HG02943 (cell line): ENCODE results near the gene SSBP3.
"Not testable (repeated sequence)": the region's sequence is repeated elsewhere in the genome, so short reads cannot be mapped to it uniquely, and the experiment has no call there.

ENCODE experiments used
- ATAC-seq: cut with Tn5 transposase; IDR thresholded peaks from one replicate; pipeline ENCODE4 v1.9.1; 2021; ENCODE audit warnings: mild to moderate bottlenecking, low read depth, moderate library complexity; ENCODE audit not compliant: unreplicated experiment

The SSBP3 gene

GRCh38 chr1:54356680-54357147 is 49.5 kb downstream of the SSBP3 start:
- ATAC-seq: no peak

- ATAC-seq: no peak
Measured at GRCh38 chr1:54355931-54356679, 50.1 kb downstream of the SSBP3 start.

- no peak for ATAC-seq
Measured at GRCh38 chr1:54354899-54355298, 51.3 kb downstream of the SSBP3 start.

DNA sequence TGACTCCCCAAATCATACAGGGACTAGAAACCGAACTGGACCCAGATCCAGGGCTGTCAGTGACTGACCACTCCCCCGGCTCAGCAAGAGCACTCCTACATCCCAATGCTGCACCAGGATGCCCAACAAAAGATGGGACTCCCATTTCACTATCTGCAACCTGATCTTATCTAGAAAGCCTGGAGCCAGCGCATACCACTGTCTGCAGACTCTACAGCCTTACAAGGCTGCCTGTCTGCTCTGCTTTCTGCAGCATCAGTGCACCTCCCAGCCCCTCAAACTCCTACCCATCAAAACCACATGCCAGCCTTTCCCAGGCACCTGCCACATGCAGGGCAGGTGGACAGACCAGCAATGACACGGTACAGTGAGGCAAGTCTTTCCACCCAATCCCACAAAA is 52.2 kb downstream of the SSBP3 start:
- ATAC-seq: no peak

- no peak for ATAC-seq
Measured at GRCh38 chr1:54352755-54353154, 53.4 kb downstream of the SSBP3 start.

GRCh38 chr1:54350360-54350759 is 55.8 kb downstream of the SSBP3 start:
- ATAC-seq: no peak

DNA sequence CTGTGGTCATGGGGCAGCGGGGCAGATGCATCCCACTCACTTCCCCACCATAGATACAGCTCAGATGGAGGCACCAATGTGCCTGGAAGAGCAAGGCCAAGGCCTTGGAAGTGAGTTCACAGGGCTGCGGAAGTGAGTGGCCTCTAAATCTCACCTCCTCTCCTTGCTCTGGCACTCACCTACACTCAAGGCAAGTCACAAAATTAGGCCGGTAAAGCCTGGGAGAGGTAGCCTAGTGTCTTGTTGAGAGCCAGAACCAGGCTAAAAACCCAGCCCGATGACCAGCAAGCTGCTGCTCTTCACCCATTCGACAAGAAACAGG is 57.5 kb downstream of the SSBP3 start:
- no peak for ATAC-seq

DNA sequence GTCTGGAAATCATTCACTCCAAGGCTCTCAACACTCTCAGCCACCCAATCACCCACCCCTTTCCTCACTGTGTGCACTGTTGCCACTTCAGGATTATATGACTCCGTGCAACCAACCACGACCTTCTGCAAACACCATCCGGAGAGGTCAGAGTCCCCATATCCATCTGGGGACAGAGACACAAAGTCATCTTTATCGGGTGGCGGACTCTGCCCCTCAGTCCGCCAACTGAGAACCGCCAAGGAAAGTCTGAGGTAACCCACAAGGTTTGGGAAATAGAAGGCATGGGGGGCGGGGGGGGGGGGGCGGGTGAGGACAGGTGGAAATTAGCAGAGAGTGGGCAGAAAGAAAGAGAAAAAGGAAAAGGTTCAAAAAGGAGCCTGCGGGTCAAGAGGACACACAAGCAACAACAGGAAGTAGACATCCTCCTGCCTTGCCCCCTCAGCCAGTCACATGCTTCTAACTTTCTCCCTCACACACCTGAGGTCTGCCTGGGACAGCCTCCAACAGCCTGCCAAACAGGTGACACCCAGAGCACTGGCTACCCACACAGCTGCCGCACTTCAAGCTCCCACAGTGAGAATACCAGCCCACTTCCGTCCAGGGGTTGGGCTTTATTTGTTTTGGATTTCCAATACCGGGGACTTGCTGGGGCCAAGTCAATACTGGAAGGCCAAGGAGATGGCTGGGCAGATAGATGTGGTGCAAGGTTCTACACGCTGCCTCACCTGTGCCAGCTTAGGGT is 58.1 kb downstream of the SSBP3 start:
- no peak for ATAC-seq

- no peak for ATAC-seq
Measured at GRCh38 chr1:54347261-54347954, 58.8 kb downstream of the SSBP3 start.

GRCh38 chr1:54345548-54345947 is 60.6 kb downstream of the SSBP3 start:
- not testable (repeated sequence) for ATAC-seq

DNA sequence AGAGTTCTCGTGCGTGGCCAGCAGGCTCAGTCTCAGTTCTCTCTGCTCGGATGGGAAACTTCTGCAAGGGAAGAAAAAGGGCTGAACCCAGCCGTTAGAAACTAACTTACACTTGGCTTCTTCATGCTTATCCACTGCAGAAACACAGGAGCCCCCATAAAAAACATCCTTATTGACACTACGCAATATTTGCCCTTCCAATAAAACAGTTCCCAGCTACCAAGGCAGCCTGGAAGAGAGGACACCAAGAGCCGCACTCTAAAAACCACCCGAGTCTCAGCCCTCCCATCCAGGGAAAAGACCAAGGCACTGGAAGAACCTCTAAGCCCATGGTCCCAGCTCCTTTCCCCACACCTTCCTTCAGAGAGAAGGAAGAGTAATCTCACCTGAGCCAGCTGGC is 61.1 kb downstream of the SSBP3 start:
- ATAC-seq: no peak

DNA sequence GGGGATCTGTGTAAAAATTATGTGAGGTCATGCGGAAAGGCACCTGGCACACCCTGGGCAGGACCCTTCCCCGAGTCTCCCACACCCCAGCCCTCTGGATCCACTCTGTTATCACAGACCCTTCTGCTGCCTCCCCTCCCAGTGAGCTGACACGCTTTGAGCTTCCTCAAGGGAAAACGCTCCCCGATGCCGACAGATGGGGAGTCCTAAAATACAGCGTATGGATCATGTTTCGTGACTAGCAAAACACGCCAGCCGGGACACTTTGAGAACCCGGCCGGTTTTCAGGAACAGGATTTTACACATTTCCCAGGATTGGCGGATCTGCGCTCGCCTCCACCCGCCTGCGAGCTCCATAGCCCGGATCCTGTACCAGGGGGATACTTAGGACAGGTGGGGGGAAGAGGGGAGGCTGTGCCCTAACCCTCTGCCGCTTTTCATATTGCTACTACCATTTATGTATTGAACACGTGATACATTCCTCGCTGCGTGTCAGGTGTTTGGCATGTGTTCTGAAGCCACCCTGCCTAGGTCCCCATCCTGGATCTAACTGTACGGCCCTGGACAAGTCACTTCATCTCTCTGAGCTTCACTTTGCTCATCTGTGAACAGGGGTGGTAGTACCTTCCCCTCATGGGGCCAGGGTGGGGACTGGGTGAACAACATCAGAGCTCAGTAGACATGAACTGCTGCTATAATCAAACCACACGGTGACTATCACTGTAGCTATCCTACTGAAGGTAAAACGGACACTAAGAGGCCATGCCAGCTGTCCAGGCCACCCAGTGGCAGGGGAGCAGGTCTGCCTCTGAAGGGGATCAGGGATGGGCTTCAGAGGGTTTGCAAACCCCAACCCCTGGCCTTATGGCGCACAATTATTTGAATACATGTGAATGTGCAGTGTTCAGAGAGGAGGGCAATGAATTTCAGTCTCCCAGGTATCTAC is 63.2 kb downstream of the SSBP3 start:
- no peak for ATAC-seq

- no peak for ATAC-seq
Measured at GRCh38 chr1:54342288-54342687, 63.9 kb downstream of the SSBP3 start.

DNA sequence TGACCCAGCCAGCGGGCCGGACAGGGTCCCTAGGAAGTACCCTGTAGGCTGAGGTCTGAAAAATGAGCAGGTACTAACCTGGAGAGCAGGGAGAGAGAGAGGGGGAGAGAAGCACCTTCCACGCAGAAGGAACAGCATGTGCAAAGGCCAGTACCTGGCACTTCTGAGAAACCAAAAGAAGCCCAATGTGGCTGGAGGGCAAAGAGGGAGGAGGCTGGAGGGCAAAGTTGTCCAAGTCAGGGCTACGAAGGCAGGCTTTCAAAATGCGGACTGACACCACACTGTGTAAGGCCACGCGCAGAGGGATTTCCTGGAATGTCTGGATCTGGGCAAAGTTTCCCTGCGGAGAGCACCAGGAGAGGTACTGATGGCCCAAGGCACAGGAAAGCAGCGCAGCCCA is 64.4 kb downstream of the SSBP3 start:
- ATAC-seq: no peak

DNA sequence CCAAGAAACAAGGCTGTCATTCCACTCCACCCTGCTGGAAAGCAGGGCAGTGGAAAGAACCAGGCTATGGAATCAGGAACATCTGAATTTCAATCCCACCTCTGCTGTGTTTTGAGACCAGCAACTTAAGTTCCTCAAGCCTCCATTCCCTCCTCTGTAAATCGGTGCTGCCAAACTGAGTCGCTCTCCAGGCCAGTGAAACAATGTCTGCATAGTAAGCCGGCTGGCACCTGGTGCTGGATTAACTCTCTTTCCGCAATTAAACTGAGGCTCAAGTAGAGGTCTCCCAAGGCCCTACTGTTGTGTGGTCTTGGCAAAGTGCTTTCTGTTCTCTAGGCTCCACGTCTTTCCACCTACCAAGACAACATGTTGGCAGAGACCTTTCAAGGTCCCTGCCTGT is 65.3 kb downstream of the SSBP3 start:
- no peak for ATAC-seq

GRCh38 chr1:54340434-54340833 is 65.8 kb downstream of the SSBP3 start:
- no peak for ATAC-seq

DNA sequence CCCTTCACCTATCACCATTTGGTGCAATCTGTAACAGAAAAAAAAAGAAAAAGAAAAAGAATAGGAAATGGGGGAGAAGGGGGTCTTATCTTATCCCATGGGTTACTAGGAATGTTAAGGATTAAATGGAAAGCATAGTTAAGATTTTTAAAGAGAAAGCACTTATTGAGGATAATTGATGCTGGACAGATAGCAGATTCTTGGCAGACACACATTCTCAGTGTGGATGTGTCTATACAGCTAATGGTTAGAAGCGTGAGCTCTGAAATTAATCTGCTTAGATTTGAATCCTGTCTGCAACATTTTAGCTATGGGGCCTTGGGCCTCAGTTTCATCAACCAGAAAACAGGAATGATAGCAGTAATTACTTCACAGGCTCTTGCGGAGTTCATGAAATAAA is 67.1 kb downstream of the SSBP3 start:
- ATAC-seq: no peak

DNA sequence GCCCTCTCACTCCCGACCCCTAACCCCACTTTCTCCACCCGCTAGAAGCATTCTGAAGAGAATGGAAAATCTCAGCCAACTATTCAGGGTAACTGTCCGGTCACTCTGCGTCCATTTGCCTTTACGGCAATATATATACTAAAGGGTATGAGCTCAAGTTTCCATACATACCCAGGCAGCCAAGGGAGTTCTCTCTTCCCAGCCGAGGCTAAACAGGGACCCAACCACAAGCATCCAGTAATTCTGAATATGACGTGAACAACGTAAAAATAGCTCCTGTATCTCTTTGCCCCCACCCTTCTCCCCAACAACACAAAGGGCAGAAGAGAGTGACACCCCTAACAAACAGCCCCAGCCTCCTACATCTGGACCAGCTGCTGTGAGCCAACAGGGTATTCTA is 67.7 kb downstream of the SSBP3 start:
- no peak for ATAC-seq

GRCh38 chr1:54337928-54338327 is 68.3 kb downstream of the SSBP3 start:
- no peak for ATAC-seq

DNA sequence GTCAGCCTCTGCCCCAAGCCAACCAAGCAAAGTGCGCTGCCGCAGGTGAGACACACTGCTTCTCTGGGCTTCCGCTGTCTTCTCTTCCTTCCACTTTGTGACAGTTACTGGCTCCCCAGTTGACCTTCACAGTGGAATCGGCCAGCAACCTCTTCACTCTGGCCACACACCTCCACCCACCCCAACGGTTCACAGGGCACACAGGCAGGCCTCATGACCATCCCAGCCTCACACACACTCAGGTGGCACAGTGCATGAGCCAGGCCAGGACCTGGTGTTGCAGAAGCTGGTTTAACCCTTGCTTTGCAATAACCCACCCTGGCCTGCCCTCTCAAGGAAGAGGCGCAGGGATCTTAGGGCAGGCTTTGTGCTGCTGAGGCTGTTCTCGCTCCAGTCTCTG is 69.2 kb downstream of the SSBP3 start:
- ATAC-seq: no peak
